Neural progenitor cell (in vitro differentiated cells): ENCODE data around the gene PTPN18. TPM values are rescaled to one million over a fixed set of nuclear protein-coding genes. Genes with fewer than 3 reads are reported as not detected.

Experiments used
- DNase-seq: peaks from one replicate; pipeline ENCODE4 v3.0.0-alpha.2; 2016; ENCODE audit warnings: low spot score
- H2AFZ ChIP-seq: fragments of 200-600 bp; sonication (generic); replicated peaks from 2 replicates; pipeline ENCODE4 v1.6.1; 2016; ENCODE audit warnings: antibody characterized with exemption
- H3F3A ChIP-seq: fragments of 200-600 bp; sonication (generic); 2 replicates; pipeline ENCODE4 v1.6.1; 2016; ENCODE audit warnings: antibody characterized with exemption, low read depth
- H3K27ac ChIP-seq: fragments of 200-600 bp; sonication (generic); 2 replicates; pipeline ENCODE4 v1.5.1; 2016; ENCODE audit warnings: mild to moderate bottlenecking
- H3K27me3 ChIP-seq: fragments of 200-600 bp; sonication (generic); 2 replicates; pipeline ENCODE4 v1.6.1; 2016; ENCODE audit warnings: mild to moderate bottlenecking, moderate library complexity
- H3K36me3 ChIP-seq: fragments of 200-600 bp; sonication (generic); 2 replicates; pipeline ENCODE4 v1.5.1; 2016
- H3K4me1 ChIP-seq: fragments of 200-600 bp; sonication (generic); 2 replicates; pipeline ENCODE4 v1.6.1; 2016; ENCODE audit warnings: mixed run types
- H3K4me2 ChIP-seq: fragments of 200-600 bp; sonication (generic); 2 replicates; pipeline ENCODE4 v1.6.1; 2016
- H3K4me3 ChIP-seq: fragments of 200-600 bp; sonication (generic); 2 replicates; pipeline ENCODE4 v1.5.1; 2016
- H3K79me2 ChIP-seq: fragments of 200-600 bp; sonication (generic); 2 replicates; pipeline ENCODE4 v1.6.1; 2016; ENCODE audit warnings: low read depth
- H3K9ac ChIP-seq: fragments of 200-600 bp; sonication (generic); 2 replicates; pipeline ENCODE4 v1.6.1; 2016
- H3K9me3 ChIP-seq: fragments of 200-600 bp; sonication (generic); 2 replicates; pipeline ENCODE4 v1.5.1; 2016; ENCODE audit warnings: low read depth
- H4K20me1 ChIP-seq: fragments of 200-600 bp; sonication (generic); 2 replicates; pipeline ENCODE4 v1.6.1; 2016; ENCODE audit warnings: low read depth
- H3K27ac Mint-ChIP-seq: 3 replicates; pipeline ENCODE4 v1.8.0; 2021; ENCODE audit warnings: mixed read lengths
- H3K27me3 Mint-ChIP-seq: 2 replicates; pipeline ENCODE4 v1.8.0; 2022; ENCODE audit warnings: low read depth, mild to moderate bottlenecking, inconsistent platforms, moderate library complexity, mixed read lengths; ENCODE audit not compliant: insufficient read depth
- H3K36me3 Mint-ChIP-seq: 3 replicates; pipeline ENCODE4 v1.8.0; 2021; ENCODE audit warnings: mixed read lengths
- H3K4me1 Mint-ChIP-seq: 3 replicates; pipeline ENCODE4 v1.8.0; 2021; ENCODE audit warnings: mixed read lengths
- H3K4me3 Mint-ChIP-seq: 3 replicates; pipeline ENCODE4 v1.8.0; 2021; ENCODE audit warnings: mild to moderate bottlenecking, moderate library complexity, mixed read lengths
- H3K9me3 Mint-ChIP-seq: 3 replicates; pipeline ENCODE4 v1.8.0; 2020; ENCODE audit warnings: mixed read lengths
- EZH2 ChIP-seq: fragments of 200-600 bp; sonication (generic); IDR thresholded peaks from 2 replicates; pipeline ENCODE4 v1.6.1; 2017; ENCODE audit warnings: antibody characterized with exemption, mild to moderate bottlenecking, moderate library complexity
- EZH2phosphoT487 ChIP-seq: fragments of 200-600 bp; sonication (generic); IDR thresholded peaks from 2 replicates; pipeline ENCODE4 v1.6.1; 2017; ENCODE audit warnings: antibody characterized with exemption
- total RNA-seq: library from RNA; depleted of rRNA; stranded (reverse); fragments of >200 nt; gene quantifications from 2 replicates; pipeline ENCODE4 v1.2.3, GENCODE V29; 2015; ENCODE audit warnings: low replicate concordance
- TF ChIP-seq, protein P1 (sequence below): fragments of 200-600 bp; sonication (generic); IDR thresholded peaks from 2 replicates; pipeline ENCODE4 v1.5.1; 2017; ENCODE audit warnings: antibody characterized with exemption, mild to moderate bottlenecking

PTPN18 gene
- total RNA-seq, 1 donor from 2014 or later, result 4.0 TPM

DNA sequence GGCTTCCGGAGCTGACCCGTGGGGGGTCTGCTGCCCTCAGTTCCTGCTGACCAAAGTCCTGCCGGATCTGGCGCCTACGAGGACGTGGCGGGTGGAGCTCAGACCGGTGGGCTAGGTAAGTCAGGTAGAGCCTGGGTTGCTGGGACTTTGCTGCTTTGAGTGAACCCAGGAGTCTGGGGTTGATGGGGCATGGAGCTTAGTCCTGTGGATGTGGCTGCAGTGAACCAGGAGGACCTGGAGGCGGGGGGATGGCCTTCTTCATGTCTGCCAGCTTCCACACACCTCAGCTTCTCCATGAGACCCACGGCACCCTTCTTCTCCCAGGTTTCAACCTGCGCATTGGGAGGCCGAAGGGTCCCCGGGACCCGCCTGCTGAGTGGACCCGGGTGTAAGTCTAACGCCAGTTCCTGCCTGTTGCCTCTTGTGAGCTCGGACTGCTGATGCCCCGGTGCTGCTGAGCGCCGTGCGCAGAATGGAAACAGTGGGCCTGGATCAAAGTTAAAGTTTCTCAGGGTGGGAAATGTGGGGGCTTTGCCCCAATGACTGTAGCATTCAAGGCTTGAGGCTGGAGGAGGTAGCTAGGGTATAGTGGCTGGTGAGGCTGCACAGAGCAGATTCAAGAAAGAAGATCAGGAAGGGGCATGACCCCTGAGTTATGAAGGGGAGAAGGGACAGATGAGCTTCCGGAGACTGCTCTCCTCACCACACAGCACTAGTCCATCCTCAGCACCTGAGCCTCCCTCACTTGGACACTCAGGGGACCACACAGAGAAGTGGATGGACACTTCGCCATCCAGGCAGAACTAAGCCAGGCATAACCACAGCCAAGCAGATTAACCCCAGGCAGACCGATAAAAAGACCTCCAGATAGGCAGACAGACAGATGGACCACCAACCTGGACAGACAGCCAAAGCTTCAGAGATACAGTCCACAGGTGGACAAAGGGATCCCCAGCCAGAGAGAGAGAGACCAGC, 17.3 kb downstream of the PTPN18 start:
- Histone ChIP-seq H3K27ac (no peak overlapping the region), H3F3A (no peaks in the 10 kb centered on the region), H4K20me1 (no peaks in the 10 kb centered on the region), H3K4me3 (peak overlapping the region; percentile 64), H3K36me3 (no peaks in the 10 kb centered on the region), H3K79me2 (no peaks in the 10 kb centered on the region), H3K4me1 (peaks cover 4% of the 10 kb centered on the region), H2AFZ (peak overlapping the region; percentile 86), H3K9me3 (no peaks in the 10 kb centered on the region), H3K9ac (no peak overlapping the region), H3K27me3 (no peaks in the 10 kb centered on the region), H3K4me2 (peak overlapping the region; percentile 81)
- H3K4me3 Mint-ChIP-seq, result peak overlapping the region; percentile 90
- TF ChIP-seq, protein P1, sequence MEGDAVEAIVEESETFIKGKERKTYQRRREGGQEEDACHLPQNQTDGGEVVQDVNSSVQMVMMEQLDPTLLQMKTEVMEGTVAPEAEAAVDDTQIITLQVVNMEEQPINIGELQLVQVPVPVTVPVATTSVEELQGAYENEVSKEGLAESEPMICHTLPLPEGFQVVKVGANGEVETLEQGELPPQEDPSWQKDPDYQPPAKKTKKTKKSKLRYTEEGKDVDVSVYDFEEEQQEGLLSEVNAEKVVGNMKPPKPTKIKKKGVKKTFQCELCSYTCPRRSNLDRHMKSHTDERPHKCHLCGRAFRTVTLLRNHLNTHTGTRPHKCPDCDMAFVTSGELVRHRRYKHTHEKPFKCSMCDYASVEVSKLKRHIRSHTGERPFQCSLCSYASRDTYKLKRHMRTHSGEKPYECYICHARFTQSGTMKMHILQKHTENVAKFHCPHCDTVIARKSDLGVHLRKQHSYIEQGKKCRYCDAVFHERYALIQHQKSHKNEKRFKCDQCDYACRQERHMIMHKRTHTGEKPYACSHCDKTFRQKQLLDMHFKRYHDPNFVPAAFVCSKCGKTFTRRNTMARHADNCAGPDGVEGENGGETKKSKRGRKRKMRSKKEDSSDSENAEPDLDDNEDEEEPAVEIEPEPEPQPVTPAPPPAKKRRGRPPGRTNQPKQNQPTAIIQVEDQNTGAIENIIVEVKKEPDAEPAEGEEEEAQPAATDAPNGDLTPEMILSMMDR, result peak; percentile 1
- no peak for TF ChIP-seq EZH2phosphoT487
- peaks cover 25% of the 10 kb centered on the region for H3K36me3 Mint-ChIP-seq
- peaks cover 15% of the 10 kb centered on the region for H3K4me1 Mint-ChIP-seq
- DNase-seq, result no peak
- H3K27me3 Mint-ChIP-seq, result no peaks in the 10 kb centered on the region
- peaks cover 4% of the 10 kb centered on the region for H3K9me3 Mint-ChIP-seq
- no peak overlapping the region for H3K27ac Mint-ChIP-seq

DNA sequence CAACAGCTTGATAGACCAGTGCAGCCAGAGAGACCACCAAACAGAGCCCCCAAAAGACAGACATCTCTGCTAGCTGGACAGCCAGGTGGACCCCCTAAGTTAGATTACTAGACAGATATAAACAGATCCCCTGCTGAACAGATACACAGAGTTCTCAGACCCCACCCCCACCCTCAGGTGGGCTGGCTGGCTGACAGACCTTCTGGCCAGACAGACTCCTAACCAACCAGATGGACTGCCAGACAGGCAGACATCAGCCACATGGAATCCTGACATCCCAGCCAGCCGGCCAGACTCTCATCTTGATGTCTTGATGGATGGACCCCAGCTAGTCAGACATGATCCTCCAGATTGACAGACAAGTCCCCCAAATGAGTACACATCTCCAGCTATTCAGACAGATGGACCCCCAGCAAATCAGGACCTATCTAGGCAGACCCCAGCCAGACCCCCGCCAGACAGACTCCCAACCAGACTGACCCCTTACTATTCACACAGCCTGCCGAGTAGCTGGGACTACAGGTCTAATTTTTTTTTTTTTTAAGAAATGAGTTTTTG, 18.0 kb downstream of the PTPN18 start:
- Histone ChIP-seq H4K20me1 (no peaks in the 10 kb centered on the region), H3F3A (no peaks in the 10 kb centered on the region), H3K36me3 (no peaks in the 10 kb centered on the region), H2AFZ (no peak overlapping the region), H3K9me3 (no peaks in the 10 kb centered on the region), H3K9ac (no peak overlapping the region), H3K4me2 (no peak overlapping the region), H3K4me3 (no peak overlapping the region), H3K27me3 (no peaks in the 10 kb centered on the region), H3K4me1 (peaks cover 4% of the 10 kb centered on the region), H3K79me2 (no peaks in the 10 kb centered on the region), H3K27ac (no peak overlapping the region)
- TF ChIP-seq EZH2 (no peak), EZH2phosphoT487 (no peak)
- TF ChIP-seq, protein P1, result no peak
- peak overlapping the region; percentile 90 for H3K4me3 Mint-ChIP-seq
- DNase-seq, result no peak
- no peaks in the 10 kb centered on the region for H3K27me3 Mint-ChIP-seq
- peaks cover 4% of the 10 kb centered on the region for H3K9me3 Mint-ChIP-seq
- peaks cover 15% of the 10 kb centered on the region for H3K4me1 Mint-ChIP-seq
- H3K27ac Mint-ChIP-seq, result no peak overlapping the region
- peaks cover 23% of the 10 kb centered on the region for H3K36me3 Mint-ChIP-seq

DNA sequence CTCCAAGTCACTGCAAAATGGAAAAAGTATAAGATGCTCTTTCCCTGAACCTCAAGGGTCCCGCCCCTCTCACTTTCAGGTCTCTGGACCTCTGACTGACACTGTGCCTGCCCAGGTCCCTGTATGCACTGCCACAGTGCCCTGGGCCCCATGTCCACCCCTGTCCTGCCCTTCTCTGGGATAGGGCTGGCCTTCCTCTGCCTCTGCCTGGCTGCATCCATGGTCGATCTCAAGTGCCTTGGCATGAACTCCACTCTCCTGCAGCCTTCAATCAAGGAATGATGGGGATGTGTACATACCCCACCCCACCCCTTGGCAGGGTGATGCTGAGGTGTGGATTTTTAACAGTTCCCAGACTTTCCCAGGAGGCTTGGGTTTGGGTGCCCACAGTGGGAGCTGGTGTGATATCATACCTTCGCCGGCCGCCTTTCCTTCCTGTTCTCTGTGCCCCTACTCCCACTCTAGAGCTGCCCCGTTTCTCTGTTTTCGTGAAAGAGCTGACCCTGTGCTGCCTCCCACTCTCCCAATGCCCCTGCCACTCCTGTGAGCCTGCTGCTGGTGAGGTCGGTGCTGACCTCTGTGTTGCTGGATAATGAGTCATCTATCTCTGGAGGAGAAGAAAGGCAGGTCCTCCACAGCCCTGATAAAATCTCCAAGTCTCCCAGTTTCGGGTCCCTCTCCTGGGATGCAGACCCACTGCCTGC, 18.9 kb downstream of the PTPN18 start:
- Histone ChIP-seq H3F3A (no peaks in the 10 kb centered on the region), H3K79me2 (no peaks in the 10 kb centered on the region), H3K27me3 (no peaks in the 10 kb centered on the region), H4K20me1 (no peaks in the 10 kb centered on the region), H3K27ac (no peak overlapping the region), H3K9me3 (no peaks in the 10 kb centered on the region), H3K4me3 (no peak overlapping the region), H3K9ac (no peak overlapping the region), H3K4me2 (no peak overlapping the region), H3K4me1 (peaks cover 4% of the 10 kb centered on the region), H3K36me3 (no peaks in the 10 kb centered on the region), H2AFZ (no peak overlapping the region)
- H3K4me1 Mint-ChIP-seq, result peaks cover 15% of the 10 kb centered on the region
- no peaks in the 10 kb centered on the region for H3K27me3 Mint-ChIP-seq
- peaks cover 4% of the 10 kb centered on the region for H3K9me3 Mint-ChIP-seq
- TF ChIP-seq EZH2phosphoT487, result no peak
- no peak for TF ChIP-seq EZH2
- TF ChIP-seq, protein P1, result no peak
- H3K4me3 Mint-ChIP-seq, result peak overlapping the region; percentile 20
- no peak for DNase-seq
- H3K27ac Mint-ChIP-seq, result no peak overlapping the region
- peaks cover 23% of the 10 kb centered on the region for H3K36me3 Mint-ChIP-seq
